ENCODE results near the gene ERGIC1.

DNA sequence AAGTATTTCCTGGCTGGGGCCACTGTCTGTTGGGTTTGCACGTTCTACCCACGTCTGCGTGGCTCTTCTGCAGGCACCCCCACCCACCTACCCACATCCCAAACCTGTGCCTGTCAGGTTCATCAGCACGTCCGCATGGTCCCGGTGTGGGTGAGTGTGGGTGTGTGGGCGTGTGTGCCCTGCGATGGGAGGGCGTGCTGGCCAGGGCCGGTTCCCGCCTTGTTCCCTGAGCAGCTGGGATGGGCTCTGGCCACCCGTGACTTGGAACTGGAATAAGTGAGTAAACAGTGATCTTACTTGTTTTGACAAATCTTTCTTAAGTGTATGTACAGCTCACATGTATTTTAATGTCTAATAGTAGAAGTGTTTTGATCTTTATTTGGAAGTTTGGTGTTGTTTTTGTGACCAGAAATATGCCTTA lies 20.4 kb downstream of the ERGIC1 start:
- TF ChIP-seq, protein P1, sequence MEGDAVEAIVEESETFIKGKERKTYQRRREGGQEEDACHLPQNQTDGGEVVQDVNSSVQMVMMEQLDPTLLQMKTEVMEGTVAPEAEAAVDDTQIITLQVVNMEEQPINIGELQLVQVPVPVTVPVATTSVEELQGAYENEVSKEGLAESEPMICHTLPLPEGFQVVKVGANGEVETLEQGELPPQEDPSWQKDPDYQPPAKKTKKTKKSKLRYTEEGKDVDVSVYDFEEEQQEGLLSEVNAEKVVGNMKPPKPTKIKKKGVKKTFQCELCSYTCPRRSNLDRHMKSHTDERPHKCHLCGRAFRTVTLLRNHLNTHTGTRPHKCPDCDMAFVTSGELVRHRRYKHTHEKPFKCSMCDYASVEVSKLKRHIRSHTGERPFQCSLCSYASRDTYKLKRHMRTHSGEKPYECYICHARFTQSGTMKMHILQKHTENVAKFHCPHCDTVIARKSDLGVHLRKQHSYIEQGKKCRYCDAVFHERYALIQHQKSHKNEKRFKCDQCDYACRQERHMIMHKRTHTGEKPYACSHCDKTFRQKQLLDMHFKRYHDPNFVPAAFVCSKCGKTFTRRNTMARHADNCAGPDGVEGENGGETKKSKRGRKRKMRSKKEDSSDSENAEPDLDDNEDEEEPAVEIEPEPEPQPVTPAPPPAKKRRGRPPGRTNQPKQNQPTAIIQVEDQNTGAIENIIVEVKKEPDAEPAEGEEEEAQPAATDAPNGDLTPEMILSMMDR (IDR thresholded peaks at IDR 0.05; ENCODE audit: low read length) = no peak
- TF ChIP-seq EZH2 (optimal IDR thresholded peaks at IDR 0.05; ENCODE audit: low read depth, low read length) (no peak), EZH2phosphoT487 (IDR thresholded peaks at IDR 0.05; ENCODE audit: low read length) (no peak)
